GM12873 (cell line): Measurements from ENCODE around the gene FNIP1.

ENCODE experiments used
- CTCF ChIP-seq: IDR thresholded peaks from 2 replicates; pipeline ENCODE4 v1.5.1; 2012; ENCODE audit warnings: low read depth, mild to moderate bottlenecking, moderate library complexity, low read length, control low read depth; ENCODE audit not compliant: insufficient read depth; ENCODE audit errors: missing control alignments

The FNIP1 gene

GRCh38 chr5:131619102-131619501 is 177.7 kb downstream of the FNIP1 start:
- TF ChIP-seq CTCF = no peak

GRCh38 chr5:131617140-131617822 is 179.5 kb downstream of the FNIP1 start:
- no peak for TF ChIP-seq CTCF

- no peak for TF ChIP-seq CTCF
These were observed 180.9 kb downstream of the FNIP1 start for GRCh38 chr5:131615957-131616356.

GRCh38 chr5:131613423-131613822 is 183.4 kb downstream of the FNIP1 start:
- TF ChIP-seq CTCF = no peak

- no peak for TF ChIP-seq CTCF
These were observed 185.8 kb downstream of the FNIP1 start for GRCh38 chr5:131611064-131611381.

- no peak for TF ChIP-seq CTCF
These were observed 186.4 kb downstream of the FNIP1 start for GRCh38 chr5:131610198-131611063.

GRCh38 chr5:131609774-131610173 is 187.0 kb downstream of the FNIP1 start:
- no peak for TF ChIP-seq CTCF
